Measurements from ENCODE around the gene ZNF79. TPM values are rescaled to one million over a fixed set of nuclear protein-coding genes. Genes with fewer than 3 reads are reported as not detected.

Gene ZNF79
- total RNA-seq, 1 experiment from 2014 or later: 9.3 TPM

DNA sequence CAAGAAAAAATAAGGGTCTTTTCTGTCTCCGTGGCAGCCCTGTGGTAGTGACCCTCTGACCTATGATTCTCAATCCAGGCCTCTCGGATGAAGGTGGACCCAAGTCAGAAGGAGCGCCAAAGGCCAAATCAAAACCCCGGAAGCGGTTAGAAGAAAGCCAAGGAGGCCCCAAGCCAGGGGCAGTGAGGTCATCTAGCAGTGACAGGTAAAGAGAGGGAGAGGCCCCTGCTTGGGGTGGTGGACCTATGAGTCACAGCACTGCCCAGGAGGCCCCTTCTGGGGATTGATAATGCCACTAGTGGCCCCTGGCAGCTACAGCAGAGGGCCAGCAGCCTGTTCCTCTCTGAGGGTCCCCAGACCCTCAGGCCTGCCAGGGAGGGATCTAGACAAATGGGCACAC is 33.6 kb upstream of the ZNF79 start:
- no peak overlapping the region for H3K4me3 Mint-ChIP-seq (ENCODE audit: unreplicated experiment)
- H3K9me3 Mint-ChIP-seq (ENCODE audit: unreplicated experiment): no peaks in the 10 kb centered on the region
- H3K36me3 Mint-ChIP-seq (ENCODE audit: insufficient read depth, unreplicated experiment): no peaks in the 10 kb centered on the region
- ChIA-PET POLR2A (interaction anchor here (0.6 kb wide), 1 partner anchor 186 kb away, joined by 3 read pairs; no protein-coding TSS in a partner anchor), CTCF (no interaction called here)
- intact Hi-C loops (cut with micrococcal nuclease): no loop called here
- TF ChIP-seq, protein P1, sequence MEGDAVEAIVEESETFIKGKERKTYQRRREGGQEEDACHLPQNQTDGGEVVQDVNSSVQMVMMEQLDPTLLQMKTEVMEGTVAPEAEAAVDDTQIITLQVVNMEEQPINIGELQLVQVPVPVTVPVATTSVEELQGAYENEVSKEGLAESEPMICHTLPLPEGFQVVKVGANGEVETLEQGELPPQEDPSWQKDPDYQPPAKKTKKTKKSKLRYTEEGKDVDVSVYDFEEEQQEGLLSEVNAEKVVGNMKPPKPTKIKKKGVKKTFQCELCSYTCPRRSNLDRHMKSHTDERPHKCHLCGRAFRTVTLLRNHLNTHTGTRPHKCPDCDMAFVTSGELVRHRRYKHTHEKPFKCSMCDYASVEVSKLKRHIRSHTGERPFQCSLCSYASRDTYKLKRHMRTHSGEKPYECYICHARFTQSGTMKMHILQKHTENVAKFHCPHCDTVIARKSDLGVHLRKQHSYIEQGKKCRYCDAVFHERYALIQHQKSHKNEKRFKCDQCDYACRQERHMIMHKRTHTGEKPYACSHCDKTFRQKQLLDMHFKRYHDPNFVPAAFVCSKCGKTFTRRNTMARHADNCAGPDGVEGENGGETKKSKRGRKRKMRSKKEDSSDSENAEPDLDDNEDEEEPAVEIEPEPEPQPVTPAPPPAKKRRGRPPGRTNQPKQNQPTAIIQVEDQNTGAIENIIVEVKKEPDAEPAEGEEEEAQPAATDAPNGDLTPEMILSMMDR (IDR thresholded peaks at IDR 0.05; ENCODE audit: unreplicated experiment): no peak
- no peaks in the 10 kb centered on the region for H3K27me3 Mint-ChIP-seq (ENCODE audit: insufficient read depth, unreplicated experiment)
- no peak for DNase-seq (ENCODE audit: unreplicated experiment)
- H3K27ac Mint-ChIP-seq (ENCODE audit: low read depth, unreplicated experiment): no peak overlapping the region
- H3K4me1 Mint-ChIP-seq (ENCODE audit: insufficient read depth, unreplicated experiment): peaks cover 14% of the 10 kb centered on the region
- no TSS peak for BruUV-seq (replicated peaks)

DNA sequence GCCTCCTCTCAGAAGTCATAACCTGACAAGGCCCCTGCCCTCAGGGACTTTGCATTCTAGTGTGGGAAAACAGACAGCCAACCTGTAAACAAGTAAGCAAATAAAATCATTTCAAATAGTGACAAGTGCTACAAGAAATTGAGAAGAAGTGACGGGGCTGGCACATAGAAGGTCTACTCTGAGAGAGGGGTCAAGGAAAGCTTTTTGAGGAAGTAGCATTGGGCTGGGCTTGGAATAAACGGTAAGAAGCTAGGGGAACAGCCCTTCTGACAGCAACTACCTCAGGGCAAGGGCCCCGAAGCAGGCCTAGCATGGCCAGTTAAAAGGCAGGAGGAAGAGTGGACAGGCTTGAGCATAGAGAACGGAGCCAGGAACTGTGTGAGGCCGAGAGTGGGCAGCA is 32.0 kb upstream of the ZNF79 start:
- Mint-ChIP-seq H3K27ac (ENCODE audit: low read depth, unreplicated experiment) (no peak overlapping the region), H3K4me1 (ENCODE audit: insufficient read depth, unreplicated experiment) (peaks cover 14% of the 10 kb centered on the region), H3K36me3 (ENCODE audit: insufficient read depth, unreplicated experiment) (no peaks in the 10 kb centered on the region), H3K9me3 (ENCODE audit: unreplicated experiment) (no peaks in the 10 kb centered on the region), H3K27me3 (ENCODE audit: insufficient read depth, unreplicated experiment) (no peaks in the 10 kb centered on the region), H3K4me3 (ENCODE audit: unreplicated experiment) (no peak overlapping the region)
- intact Hi-C loops (cut with micrococcal nuclease): no loop called here
- no TSS peak for BruUV-seq (replicated peaks)
- CTCF ChIA-PET: interaction anchor here (0.5 kb wide), 1 partner anchor 28 kb away, joined by 3 read pairs; no protein-coding TSS in a partner anchor
- POLR2A ChIA-PET: interaction anchor here (0.6 to 0.8 kb wide), 2 partner anchors 22 to 163 kb away, joined by 3 to 4 read pairs; no protein-coding TSS in a partner anchor
- TF ChIP-seq, protein P1 (IDR thresholded peaks at IDR 0.05; ENCODE audit: unreplicated experiment): no peak
- no peak for DNase-seq (ENCODE audit: unreplicated experiment)

GRCh38 chr9:127392976-127393375 is 31.2 kb upstream of the ZNF79 start:
- H3K27ac Mint-ChIP-seq (ENCODE audit: low read depth, unreplicated experiment): no peak overlapping the region
- H3K27me3 Mint-ChIP-seq (ENCODE audit: insufficient read depth, unreplicated experiment): no peaks in the 10 kb centered on the region
- no peak overlapping the region for H3K4me3 Mint-ChIP-seq (ENCODE audit: unreplicated experiment)
- BruUV-seq (replicated peaks): no TSS peak
- no peaks in the 10 kb centered on the region for H3K9me3 Mint-ChIP-seq (ENCODE audit: unreplicated experiment)
- ChIA-PET CTCF (interaction anchor here (0.5 to 0.8 kb wide), 2 partner anchors 28 to 866 kb away, joined by 3 read pairs; no protein-coding TSS in a partner anchor), POLR2A (interaction anchor here (0.8 kb wide), 1 partner anchor 163 kb away, joined by 4 read pairs; no protein-coding TSS in a partner anchor)
- TF ChIP-seq, protein P1 (IDR thresholded peaks at IDR 0.05; ENCODE audit: unreplicated experiment): no peak
- intact Hi-C loops (cut with micrococcal nuclease): no loop called here
- DNase-seq (ENCODE audit: unreplicated experiment): no peak
- peaks cover 12% of the 10 kb centered on the region for H3K4me1 Mint-ChIP-seq (ENCODE audit: insufficient read depth, unreplicated experiment)
- H3K36me3 Mint-ChIP-seq (ENCODE audit: insufficient read depth, unreplicated experiment): no peaks in the 10 kb centered on the region

GRCh38 chr9:127393645-127394044 is 30.5 kb upstream of the ZNF79 start:
- no peaks in the 10 kb centered on the region for H3K27me3 Mint-ChIP-seq (ENCODE audit: insufficient read depth, unreplicated experiment)
- intact Hi-C loops (cut with micrococcal nuclease): no loop called here
- no peaks in the 10 kb centered on the region for H3K9me3 Mint-ChIP-seq (ENCODE audit: unreplicated experiment)
- CTCF ChIA-PET: interaction anchor here (0.5 to 0.8 kb wide), 2 partner anchors 149 to 867 kb away, joined by 3 read pairs; no protein-coding TSS in a partner anchor
- no peak overlapping the region for H3K27ac Mint-ChIP-seq (ENCODE audit: low read depth, unreplicated experiment)
- H3K36me3 Mint-ChIP-seq (ENCODE audit: insufficient read depth, unreplicated experiment): no peaks in the 10 kb centered on the region
- TF ChIP-seq, protein P1 (IDR thresholded peaks at IDR 0.05; ENCODE audit: unreplicated experiment): no peak
- no peak for DNase-seq (ENCODE audit: unreplicated experiment)
- peaks cover 10% of the 10 kb centered on the region for H3K4me1 Mint-ChIP-seq (ENCODE audit: insufficient read depth, unreplicated experiment)
- H3K4me3 Mint-ChIP-seq (ENCODE audit: unreplicated experiment): no peak overlapping the region
- POLR2A ChIA-PET: no interaction called here
- BruUV-seq (replicated peaks): no TSS peak

All from MCF 10A (cell line).